ENCODE measurements around the gene MYO7A.
"Not testable (repeated sequence)": the region's sequence is repeated elsewhere in the genome, so short reads cannot be mapped to it uniquely, and the experiment has no call there.

The MYO7A gene

GRCh38 chr11:77093056-77093891, 34.8 kb upstream of the MYO7A start:
- no peak for DNase-seq (ENCODE audit: low read depth, low spot score)

- no peak for DNase-seq (ENCODE audit: low read depth, low spot score)
Observed at GRCh38 chr11:77093987-77094840, 33.8 kb upstream of the MYO7A start.

- no peak for DNase-seq (ENCODE audit: low read depth, low spot score)
Observed at GRCh38 chr11:77094841-77095365, 33.1 kb upstream of the MYO7A start.

- DNase-seq (ENCODE audit: low read depth, low spot score): no peak
Observed at GRCh38 chr11:77095551-77096490, 32.2 kb upstream of the MYO7A start.

- DNase-seq (ENCODE audit: low read depth, low spot score): no peak
Observed at GRCh38 chr11:77096591-77097019, 31.4 kb upstream of the MYO7A start.

GRCh38 chr11:77097180-77097579, 30.9 kb upstream of the MYO7A start:
- not testable (repeated sequence) for DNase-seq (ENCODE audit: low read depth, low spot score)

- no peak for DNase-seq (ENCODE audit: low read depth, low spot score)
Observed at GRCh38 chr11:77100166-77101042, 27.6 kb upstream of the MYO7A start.

- DNase-seq (ENCODE audit: low read depth, low spot score): no peak
Observed at GRCh38 chr11:77101043-77101537, 27.0 kb upstream of the MYO7A start.

- no peak for DNase-seq (ENCODE audit: low read depth, low spot score)
Observed at GRCh38 chr11:77102246-77103210, 25.5 kb upstream of the MYO7A start, which contains the start of gene OMP. Gene OMP, plus strand, starts transcription at chr11:77102840. Its CDS starts 0 bp downstream, at chr11:77102840.

GRCh38 chr11:77103319-77103718, 24.7 kb upstream of the MYO7A start:
- DNase-seq (ENCODE audit: low read depth, low spot score): no peak

GRCh38 chr11:77104727-77105126, 23.3 kb upstream of the MYO7A start:
- no peak for DNase-seq (ENCODE audit: low read depth, low spot score)

GRCh38 chr11:77106321-77106720, 21.7 kb upstream of the MYO7A start:
- DNase-seq (ENCODE audit: low read depth, low spot score): no peak

GRCh38 chr11:77106759-77107158, 21.3 kb upstream of the MYO7A start:
- DNase-seq (ENCODE audit: low read depth, low spot score): no peak

- no peak for DNase-seq (ENCODE audit: low read depth, low spot score)
Observed at GRCh38 chr11:77107950-77108349, 20.1 kb upstream of the MYO7A start.

- DNase-seq (ENCODE audit: low read depth, low spot score): no peak
Observed at GRCh38 chr11:77108436-77108835, 19.6 kb upstream of the MYO7A start.

- no peak for DNase-seq (ENCODE audit: low read depth, low spot score)
Observed at GRCh38 chr11:77109236-77110019, 18.6 kb upstream of the MYO7A start.

- no peak for DNase-seq (ENCODE audit: low read depth, low spot score)
Observed at GRCh38 chr11:77110836-77111235, 17.2 kb upstream of the MYO7A start.

GRCh38 chr11:77111277-77111676, 16.8 kb upstream of the MYO7A start:
- DNase-seq (ENCODE audit: low read depth, low spot score): no peak

Measured in activated CD4-positive, CD25-positive, alpha-beta regulatory T cell treated with anti-CD3 and anti-CD28 coated beads, Interleukin-2, amount 50 U/mL, for 16 hours (primary cell).